Testis (tissue), 2 donors: Measurements from ENCODE around the gene S1PR2.

Experiments
- POLR2A ChIP-seq: fragments of 450-650 bp; IDR thresholded peaks from one replicate; pipeline ENCODE4 v1.6.1; 2017; ENCODE audit warnings: antibody characterized with exemption, mild to moderate bottlenecking, moderate library complexity
- TF ChIP-seq, protein P1 (sequence below), 3 experiments: fragments of 450-650 bp in 2 of 3; fragments of 200-600 bp in 1 of 3; sonication (generic) in 1 of 3; IDR thresholded peaks; one replicate each; pipeline ENCODE4 v1.5.1; 2016 to 2019; ENCODE audit warnings: antibody characterized with exemption in 3 of 3, mild to moderate bottlenecking in 2 of 3, moderate library complexity in 1 of 3

- TF ChIP-seq, protein P1, sequence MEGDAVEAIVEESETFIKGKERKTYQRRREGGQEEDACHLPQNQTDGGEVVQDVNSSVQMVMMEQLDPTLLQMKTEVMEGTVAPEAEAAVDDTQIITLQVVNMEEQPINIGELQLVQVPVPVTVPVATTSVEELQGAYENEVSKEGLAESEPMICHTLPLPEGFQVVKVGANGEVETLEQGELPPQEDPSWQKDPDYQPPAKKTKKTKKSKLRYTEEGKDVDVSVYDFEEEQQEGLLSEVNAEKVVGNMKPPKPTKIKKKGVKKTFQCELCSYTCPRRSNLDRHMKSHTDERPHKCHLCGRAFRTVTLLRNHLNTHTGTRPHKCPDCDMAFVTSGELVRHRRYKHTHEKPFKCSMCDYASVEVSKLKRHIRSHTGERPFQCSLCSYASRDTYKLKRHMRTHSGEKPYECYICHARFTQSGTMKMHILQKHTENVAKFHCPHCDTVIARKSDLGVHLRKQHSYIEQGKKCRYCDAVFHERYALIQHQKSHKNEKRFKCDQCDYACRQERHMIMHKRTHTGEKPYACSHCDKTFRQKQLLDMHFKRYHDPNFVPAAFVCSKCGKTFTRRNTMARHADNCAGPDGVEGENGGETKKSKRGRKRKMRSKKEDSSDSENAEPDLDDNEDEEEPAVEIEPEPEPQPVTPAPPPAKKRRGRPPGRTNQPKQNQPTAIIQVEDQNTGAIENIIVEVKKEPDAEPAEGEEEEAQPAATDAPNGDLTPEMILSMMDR (IDR thresholded peaks at IDR 0.05): no peak
- TF ChIP-seq POLR2A: no peak
Observed at GRCh38 chr19:10195199-10195519, 36.0 kb downstream of the S1PR2 start.
